Posterior cingulate gyrus (tissue), 11 donors: ENCODE measurements around the gene SYNPO2.

ENCODE experiments used
- DNase-seq, 10 donors: peaks; one replicate each; pipeline versions ENCODE4 v3.0.0 to v3.0.0-alpha.2; 2020 to 2021; ENCODE audit warnings: mixed read lengths in 3 of 10
- intact Hi-C: fragments of 100-400 bp; cut with DNase I; formaldehyde crosslinking; loops from one replicate; pipeline ENCODE4 v1.15.1; 2023

Gene SYNPO2

GRCh38 chr4:119026662-119027444, 138.2 kb downstream of the SYNPO2 start:
- DNase-seq: peak in 2 of 10 donors; percentile 7 to 62
- intact Hi-C loops: no loop called here

GRCh38 chr4:119027811-119028210, 139.2 kb downstream of the SYNPO2 start:
- no peak for DNase-seq
- intact Hi-C loops: no loop called here

GRCh38 chr4:119028296-119028695, 139.6 kb downstream of the SYNPO2 start:
- intact Hi-C loops: no loop called here
- no peak for DNase-seq

- no peak for DNase-seq
- intact Hi-C loops: no loop called here
These were observed 141.3 kb downstream of the SYNPO2 start for GRCh38 chr4:119029847-119030535.

GRCh38 chr4:119030536-119030890, 141.9 kb downstream of the SYNPO2 start:
- DNase-seq: peak in 1 of 10 donors; percentile 65
- intact Hi-C loops: no loop called here

- intact Hi-C loops: no loop called here
- DNase-seq: peak in 1 of 10 donors; percentile 55
These were observed 142.6 kb downstream of the SYNPO2 start for GRCh38 chr4:119031218-119031617.

- DNase-seq: no peak
- intact Hi-C loops: no loop called here
These were observed 144.4 kb downstream of the SYNPO2 start for GRCh38 chr4:119032921-119033685.

GRCh38 chr4:119034276-119035008, 145.8 kb downstream of the SYNPO2 start:
- no peak for DNase-seq
- intact Hi-C loops: no loop called here

GRCh38 chr4:119035951-119036737, 147.5 kb downstream of the SYNPO2 start:
- no peak for DNase-seq
- intact Hi-C loops: no loop called here

- no peak for DNase-seq
- intact Hi-C loops: no loop called here
These were observed 149.1 kb downstream of the SYNPO2 start for GRCh38 chr4:119037709-119038108.

- no peak for DNase-seq
- intact Hi-C loops: no loop called here
These were observed 149.6 kb downstream of the SYNPO2 start for GRCh38 chr4:119038116-119038841.

GRCh38 chr4:119039160-119039559, 150.5 kb downstream of the SYNPO2 start:
- DNase-seq: no peak
- intact Hi-C loops: no loop called here

- no peak for DNase-seq
- intact Hi-C loops: loop anchor here (2.0 to 10.0 kb wide), 2 partner anchors 175 to 247 kb away; partner anchors contain the start of gene USP53
These were observed 151.1 kb downstream of the SYNPO2 start for GRCh38 chr4:119039779-119040178.

GRCh38 chr4:119040261-119040660, 151.6 kb downstream of the SYNPO2 start:
- intact Hi-C loops: loop anchor here (2.0 to 10.0 kb wide), 2 partner anchors 175 to 247 kb away; partner anchors contain the start of gene USP53
- no peak for DNase-seq

GRCh38 chr4:119040694-119041185, 152.1 kb downstream of the SYNPO2 start:
- intact Hi-C loops: loop anchor here (2.0 to 10.0 kb wide), 2 partner anchors 174 to 246 kb away; partner anchors contain the start of gene USP53
- DNase-seq: no peak

GRCh38 chr4:119041396-119041795, 152.7 kb downstream of the SYNPO2 start:
- DNase-seq: no peak
- intact Hi-C loops: loop anchor here (2.0 to 10.0 kb wide), 2 partner anchors 173 to 245 kb away; partner anchors contain the start of gene USP53

- DNase-seq: peak in 5 of 10 donors; percentile 34 to 75 (median 50)
These were observed 153.4 kb downstream of the SYNPO2 start for GRCh38 chr4:119041951-119042560.

GRCh38 chr4:119046263-119046662, 157.6 kb downstream of the SYNPO2 start:
- intact Hi-C loops: loop anchor here (10.0 kb wide), 1 partner anchor 169 kb away; the partner anchor contains the start of gene USP53
- DNase-seq: no peak

More at GRCh38 chr4:119041951-119042560, 153.4 kb downstream of the SYNPO2 start:
- intact Hi-C loops: loop anchor here (2.0 to 10.0 kb wide), 2 partner anchors 173 to 245 kb away; partner anchors contain the start of gene USP53
